Tibial artery (tissue), 4 donors: Measurements from ENCODE around the gene WDR47.

Experiments
- DNase-seq, 2 donors: peaks; one replicate each; pipeline ENCODE4 v3.0.0-alpha.2; 2019
- H3K27ac ChIP-seq, 2 donors: fragments of 200-600 bp; sonication (generic) in 1 of 2; 1 replicate in 1 of 2; 2 replicates in 1 of 2; pipeline ENCODE4 v1.5.1; 2018 to 2019; ENCODE audit warnings: mild to moderate bottlenecking in 1 of 2
- H3K27me3 ChIP-seq, 2 donors: fragments of 200-600 bp; sonication (generic) in 1 of 2; one replicate each; pipeline versions ENCODE4 v1.5.1 to v1.6.0; 2016 to 2019
- H3K36me3 ChIP-seq, 3 donors: fragments of 200-600 bp; sonication (generic) in 2 of 3; one replicate each; pipeline ENCODE4 v1.5.1; 2016 to 2019; ENCODE audit warnings: mild to moderate bottlenecking in 2 of 3
- H3K4me1 ChIP-seq, 4 donors: fragments of 200-600 bp; sonication (generic) in 2 of 4; 1 replicate in 3 of 4; 2 replicates in 1 of 4; pipeline ENCODE4 v1.5.1; 2016 to 2019
- H3K4me3 ChIP-seq, 2 donors: fragments of 200-600 bp; sonication (generic) in 1 of 2; 1 replicate in 1 of 2; 2 replicates in 1 of 2; pipeline ENCODE4 v1.5.1; 2018 to 2019; ENCODE audit warnings: mild to moderate bottlenecking in 2 of 2
- H3K9me3 ChIP-seq, 3 donors: fragments of 200-600 bp; sonication (generic) in 1 of 3; one replicate each; pipeline ENCODE4 v1.5.1; 2016 to 2019
- intact Hi-C: fragments of 100-400 bp; cut with DNase I; formaldehyde crosslinking; loops from one replicate; pipeline ENCODE4 v1.15.0; 2023; ENCODE audit warnings: low total_unique reads
- TF ChIP-seq, protein P1 (sequence below), 2 experiments: fragments of 200-600 bp in 1 of 2; fragments of 450-650 bp in 1 of 2; IDR thresholded peaks; one replicate each; pipeline ENCODE4 v1.5.1; 2017 to 2019; ENCODE audit warnings: antibody characterized with exemption in 2 of 2, mild to moderate bottlenecking in 1 of 2, moderate library complexity in 1 of 2

WDR47 gene

GRCh38 chr1:109048335-109048734, 6.4 kb upstream of the WDR47 start:
- Histone ChIP-seq H3K9me3 (no peaks in the 10 kb centered on the region), H3K4me1 (no peaks in the 10 kb centered on the region), H3K27ac (no peak overlapping the region), H3K4me3 (no peak overlapping the region), H3K36me3 (no peaks in the 10 kb centered on the region), H3K27me3 (no peaks in the 10 kb centered on the region)
- intact Hi-C loops, result no loop called here
- TF ChIP-seq, protein P1, sequence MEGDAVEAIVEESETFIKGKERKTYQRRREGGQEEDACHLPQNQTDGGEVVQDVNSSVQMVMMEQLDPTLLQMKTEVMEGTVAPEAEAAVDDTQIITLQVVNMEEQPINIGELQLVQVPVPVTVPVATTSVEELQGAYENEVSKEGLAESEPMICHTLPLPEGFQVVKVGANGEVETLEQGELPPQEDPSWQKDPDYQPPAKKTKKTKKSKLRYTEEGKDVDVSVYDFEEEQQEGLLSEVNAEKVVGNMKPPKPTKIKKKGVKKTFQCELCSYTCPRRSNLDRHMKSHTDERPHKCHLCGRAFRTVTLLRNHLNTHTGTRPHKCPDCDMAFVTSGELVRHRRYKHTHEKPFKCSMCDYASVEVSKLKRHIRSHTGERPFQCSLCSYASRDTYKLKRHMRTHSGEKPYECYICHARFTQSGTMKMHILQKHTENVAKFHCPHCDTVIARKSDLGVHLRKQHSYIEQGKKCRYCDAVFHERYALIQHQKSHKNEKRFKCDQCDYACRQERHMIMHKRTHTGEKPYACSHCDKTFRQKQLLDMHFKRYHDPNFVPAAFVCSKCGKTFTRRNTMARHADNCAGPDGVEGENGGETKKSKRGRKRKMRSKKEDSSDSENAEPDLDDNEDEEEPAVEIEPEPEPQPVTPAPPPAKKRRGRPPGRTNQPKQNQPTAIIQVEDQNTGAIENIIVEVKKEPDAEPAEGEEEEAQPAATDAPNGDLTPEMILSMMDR (IDR thresholded peaks at IDR 0.05), result no peak
- no peak for DNase-seq

DNA sequence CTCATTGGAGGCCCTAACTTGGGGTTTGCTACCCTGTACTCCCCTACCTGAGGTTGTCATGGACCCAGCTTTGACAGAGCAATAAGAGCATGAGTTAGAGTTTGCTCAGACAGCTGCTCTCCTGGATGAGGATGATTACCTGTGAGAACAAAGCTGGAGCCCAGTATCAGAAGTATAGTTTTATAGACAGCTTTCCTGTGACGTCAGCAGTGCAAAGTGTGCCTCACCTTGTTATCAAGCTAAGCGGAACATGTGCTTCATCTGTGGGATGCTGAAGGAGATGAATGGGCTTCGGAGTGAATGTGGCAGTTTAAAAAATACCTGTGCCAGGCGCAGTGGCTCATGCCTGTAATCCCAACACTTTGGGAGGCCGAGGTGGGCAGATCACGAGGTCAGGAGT, 5.4 kb upstream of the WDR47 start:
- Histone ChIP-seq H3K27ac (no peak overlapping the region), H3K4me1 (no peaks in the 10 kb centered on the region), H3K4me3 (no peak overlapping the region), H3K9me3 (no peaks in the 10 kb centered on the region), H3K27me3 (no peaks in the 10 kb centered on the region), H3K36me3 (no peaks in the 10 kb centered on the region)
- DNase-seq, result no peak
- TF ChIP-seq, protein P1 (IDR thresholded peaks at IDR 0.05), result no peak
- intact Hi-C loops, result no loop called here

GRCh38 chr1:109046671-109047070, 4.8 kb upstream of the WDR47 start:
- H3K27me3 ChIP-seq, result no peaks in the 10 kb centered on the region
- no peak overlapping the region for H3K27ac ChIP-seq
- H3K36me3 ChIP-seq, result no peaks in the 10 kb centered on the region
- intact Hi-C loops, result no loop called here
- no peak overlapping the region for H3K4me3 ChIP-seq
- no peaks in the 10 kb centered on the region for H3K9me3 ChIP-seq
- TF ChIP-seq, protein P1 (IDR thresholded peaks at IDR 0.05), result no peak
- no peaks in the 10 kb centered on the region for H3K4me1 ChIP-seq
- no peak for DNase-seq

DNA sequence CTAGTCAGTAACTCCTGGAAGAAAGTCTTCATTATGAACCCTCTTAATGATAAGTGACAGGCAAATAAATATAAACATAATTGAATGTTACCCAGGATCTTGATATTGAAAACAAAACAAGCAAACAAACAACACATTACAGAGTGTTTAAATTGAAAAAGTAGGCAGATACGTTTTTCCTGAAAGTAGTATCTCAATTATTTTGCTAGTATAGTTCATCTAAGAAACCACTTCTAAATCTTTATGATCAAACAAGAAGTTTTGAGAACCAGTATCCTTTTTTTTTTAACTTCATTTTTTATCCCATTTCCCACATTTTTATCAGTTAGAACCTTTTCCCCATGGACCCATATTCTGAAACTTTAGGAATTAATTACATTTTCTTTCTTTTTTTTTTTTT, 3.7 kb upstream of the WDR47 start:
- no peak overlapping the region for H3K27ac ChIP-seq
- H3K36me3 ChIP-seq, result no peaks in the 10 kb centered on the region
- TF ChIP-seq, protein P1 (IDR thresholded peaks at IDR 0.05), result no peak
- no peaks in the 10 kb centered on the region for H3K9me3 ChIP-seq
- DNase-seq, result no peak
- no peak overlapping the region for H3K4me3 ChIP-seq
- peaks cover 0 to 6% (median under 1%) of the 10 kb centered on the region in 4 donors for H3K4me1 ChIP-seq
- no peaks in the 10 kb centered on the region for H3K27me3 ChIP-seq
- intact Hi-C loops, result no loop called here

GRCh38 chr1:109040989-109041620, 797 bp downstream of the WDR47 start:
- TF ChIP-seq, protein P1 (IDR thresholded peaks at IDR 0.05), result no peak
- Histone ChIP-seq H3K27me3 (no peaks in the 10 kb centered on the region), H3K4me3 (peak overlapping the region; percentile 80 to 96), H3K36me3 (no peaks in the 10 kb centered on the region), H3K27ac (peak overlapping the region; percentile 85 to 92), H3K9me3 (no peaks in the 10 kb centered on the region), H3K4me1 (peaks cover 0 to 14% (median 9%) of the 10 kb centered on the region in 4 donors)
- no peak for DNase-seq
- intact Hi-C loops, result no loop called here

GRCh38 chr1:109040627-109040988, 1.3 kb downstream of the WDR47 start:
- peaks cover 0 to 14% (median 9%) of the 10 kb centered on the region in 4 donors for H3K4me1 ChIP-seq
- H3K9me3 ChIP-seq, result no peaks in the 10 kb centered on the region
- peak overlapping the region; percentile 80 to 96 for H3K4me3 ChIP-seq
- no peak for DNase-seq
- intact Hi-C loops, result no loop called here
- peak overlapping the region; percentile 85 to 92 for H3K27ac ChIP-seq
- H3K36me3 ChIP-seq, result no peaks in the 10 kb centered on the region
- H3K27me3 ChIP-seq, result no peaks in the 10 kb centered on the region
- TF ChIP-seq, protein P1 (IDR thresholded peaks at IDR 0.05), result no peak
